ENCODE measurements around the gene ECT2L. TPM values are rescaled to one million over a fixed set of nuclear protein-coding genes. Genes with fewer than 3 reads are reported as not detected.

Gene ECT2L
- polyA plus RNA-seq, 1 of the 3 experiments (the other 2 are of a cell fraction) = 0.02 TPM

- Histone ChIP-seq H3F3A (replicated peaks; ENCODE audit: insufficient read depth) (no peaks in the 10 kb centered on the region), H3K27me3 (ENCODE audit: insufficient read depth) (no peaks in the 10 kb centered on the region), H3K9me3 (no peaks in the 10 kb centered on the region), H3K9me2 (no peaks in the 10 kb centered on the region), H3K4me3 (ENCODE audit: low read depth in 2 of 2, low read length in 1 of 2) (no peak overlapping the region), H3K79me2 (ENCODE audit: insufficient read depth) (no peaks in the 10 kb centered on the region), H3K27ac (ENCODE audit: low read depth in 2 of 2, low read length in 1 of 2) (no peak overlapping the region), H3K9ac (no peak overlapping the region), H2AFZ (ENCODE audit: low read depth) (no peak overlapping the region), H3K4me2 (no peak overlapping the region), H4K20me1 (ENCODE audit: insufficient read depth) (no peaks in the 10 kb centered on the region), H3K36me3 (replicated peaks in 1 of 2; ENCODE audit: control insufficient read depth in 1 of 2, insufficient read depth in 2 of 2, low read length in 1 of 2) (no peaks in the 10 kb centered on the region), H3K4me1 (ENCODE audit: control insufficient read depth in 1 of 2, insufficient read depth in 2 of 2, low read depth in 1 of 2, low read length in 1 of 2) (no peaks in the 10 kb centered on the region)
- POLR2A ChIA-PET = no interaction called here
- no peak for DNase-seq
- WGBS (ENCODE audit: low lambda C conversion rate) = 69% methylated on average over 12 of the region's 13 CpGs
- CTCF ChIA-PET = no interaction called here
- TF ChIP-seq EP300 (IDR thresholded peaks at IDR 0.05; ENCODE audit: borderline replicate concordance in 1 of 2, low read depth in 1 of 2, low read length in 1 of 2) = no peak
- no peak for TF ChIP-seq NFIC (IDR thresholded peaks at IDR 0.05; ENCODE audit: borderline replicate concordance)
- TF ChIP-seq USF1 (IDR thresholded peaks at IDR 0.05; ENCODE audit: borderline replicate concordance, low read depth) = no peak
- TF ChIP-seq RCOR1 (IDR thresholded peaks at IDR 0.05; ENCODE audit: low read length) = no peak
- no peak for TF ChIP-seq PBX3 (IDR thresholded peaks at IDR 0.05)
- no peak for TF ChIP-seq YY1 (IDR thresholded peaks at IDR 0.05; ENCODE audit: low read depth)
- no peak for TF ChIP-seq POLR2AphosphoS5 (IDR thresholded peaks at IDR 0.05; ENCODE audit: low read depth, low read length)
- TF ChIP-seq JUND (IDR thresholded peaks at IDR 0.05) = no peak
- no peak for TF ChIP-seq RXRA (IDR thresholded peaks at IDR 0.05; ENCODE audit: borderline replicate concordance, low read depth)
- TF ChIP-seq CHD2 (IDR thresholded peaks at IDR 0.05; ENCODE audit: low read length, partially characterized antibody) = no peak
- TF ChIP-seq TAF1 (IDR thresholded peaks at IDR 0.05; ENCODE audit: borderline replicate concordance, low read depth, low read length) = no peak
These were observed 89.4 kb downstream of the ECT2L start for GRCh38 chr6:138885156-138885819.

GRCh38 chr6:138891255-138891986 is 95.5 kb downstream of the ECT2L start:
- no peaks in the 10 kb centered on the region for H3K36me3 ChIP-seq (replicated peaks in 1 of 2; ENCODE audit: control insufficient read depth in 1 of 2, insufficient read depth in 2 of 2, low read length in 1 of 2)
- H3K4me2 ChIP-seq = no peak overlapping the region
- WGBS (ENCODE audit: low lambda C conversion rate) = 78% methylated on average over 3 of the region's 3 CpGs
- no peaks in the 10 kb centered on the region for H4K20me1 ChIP-seq (ENCODE audit: insufficient read depth)
- H3K4me3 ChIP-seq (ENCODE audit: low read depth in 2 of 2, low read length in 1 of 2) = no peak overlapping the region
- H3K27ac ChIP-seq (ENCODE audit: low read depth in 2 of 2, low read length in 1 of 2) = no peak overlapping the region
- no peaks in the 10 kb centered on the region for H3K9me3 ChIP-seq
- CTCF ChIA-PET = interaction anchor here (1.3 kb wide), 1 partner anchor 478 kb away, joined by 3 read pairs; no protein-coding TSS in a partner anchor
- POLR2A ChIA-PET = no interaction called here
- H2AFZ ChIP-seq (ENCODE audit: low read depth) = no peak overlapping the region
- no peaks in the 10 kb centered on the region for H3F3A ChIP-seq (replicated peaks; ENCODE audit: insufficient read depth)
- no peaks in the 10 kb centered on the region for H3K79me2 ChIP-seq (ENCODE audit: insufficient read depth)
- no peaks in the 10 kb centered on the region for H3K27me3 ChIP-seq (ENCODE audit: insufficient read depth)
- H3K9ac ChIP-seq = no peak overlapping the region
- H3K9me2 ChIP-seq = no peaks in the 10 kb centered on the region
- DNase-seq = no peak
- H3K4me1 ChIP-seq (ENCODE audit: control insufficient read depth in 1 of 2, insufficient read depth in 2 of 2, low read depth in 1 of 2, low read length in 1 of 2) = no peaks in the 10 kb centered on the region
- TF ChIP-seq RXRA (IDR thresholded peaks at IDR 0.05; ENCODE audit: borderline replicate concordance, low read depth) (no peak), FOXM1 (IDR thresholded peaks at IDR 0.05; ENCODE audit: low read depth) (no peak), USF1 (IDR thresholded peaks at IDR 0.05; ENCODE audit: borderline replicate concordance, low read depth) (no peak), PBX3 (IDR thresholded peaks at IDR 0.05) (no peak), USF2 (IDR thresholded peaks at IDR 0.05; ENCODE audit: borderline replicate concordance, low read depth, low read length) (no peak), RAD21 (IDR thresholded peaks at IDR 0.05; ENCODE audit: low read length) (no peak), SMC3 (IDR thresholded peaks at IDR 0.05; ENCODE audit: low read depth, low read length) (no peak), SIN3A (IDR thresholded peaks at IDR 0.05; ENCODE audit: borderline replicate concordance, low read depth, low read length) (no peak), GABPA (IDR thresholded peaks at IDR 0.05; ENCODE audit: low read depth) (no peak), GATA2 (CRISPR knock-in tag; IDR thresholded peaks at IDR 0.05) (no peak), NRF1 (IDR thresholded peaks at IDR 0.05; ENCODE audit: low read depth, low read length) (no peak), FOSL2 (IDR thresholded peaks at IDR 0.05; ENCODE audit: borderline replicate concordance, low read depth) (no peak), POLR2AphosphoS5 (IDR thresholded peaks at IDR 0.05; ENCODE audit: low read depth, low read length) (no peak), EP300 (IDR thresholded peaks at IDR 0.05; ENCODE audit: borderline replicate concordance in 1 of 2, low read depth in 1 of 2, low read length in 1 of 2) (no peak), NFIC (IDR thresholded peaks at IDR 0.05; ENCODE audit: borderline replicate concordance) (no peak)
